Adrenal gland (tissue), 5 donors: ENCODE results near the gene SCN4A.

Source experiments
- CTCF ChIP-seq, 6 experiments: fragments of 450-650 bp in 4 of 6; fragments of 200-600 bp in 2 of 6; sonication (generic) in 1 of 6; IDR thresholded peaks; 1 replicate in 5 of 6; 2 replicates in 1 of 6; pipeline versions ENCODE4 v1.5.1 to v1.8.0; 2016 to 2021; ENCODE audit warnings: antibody characterized with exemption in 6 of 6, mild to moderate bottlenecking in 2 of 6, moderate library complexity in 1 of 6
- POLR2A ChIP-seq, 2 donors: fragments of 450-650 bp; IDR thresholded peaks; one replicate each; pipeline ENCODE4 v1.6.1; 2017; ENCODE audit warnings: antibody characterized with exemption in 2 of 2, mild to moderate bottlenecking in 2 of 2, moderate library complexity in 1 of 2
- donor health status: DM: no; HTN: no; CAD: no.

- TF ChIP-seq CTCF (IDR thresholded peaks at IDR 0.05) (no peak), POLR2A (IDR thresholded peaks at IDR 0.05) (no peak)
Measured at GRCh38 chr17:63997341-63998048, 24.8 kb upstream of the SCN4A start.
